Kasumi-1 (cell line): ENCODE data around the gene ZSCAN5C.
"Not testable (repeated sequence)": the region's sequence is repeated elsewhere in the genome, so short reads cannot be mapped to it uniquely, and the experiment has no call there.

Experiments
- DNase-seq, 2 experiments: peaks; one replicate each; lab custom pipeline; 2025; lab: John Stamatoyannopoulos, UW

Gene ZSCAN5C

DNA sequence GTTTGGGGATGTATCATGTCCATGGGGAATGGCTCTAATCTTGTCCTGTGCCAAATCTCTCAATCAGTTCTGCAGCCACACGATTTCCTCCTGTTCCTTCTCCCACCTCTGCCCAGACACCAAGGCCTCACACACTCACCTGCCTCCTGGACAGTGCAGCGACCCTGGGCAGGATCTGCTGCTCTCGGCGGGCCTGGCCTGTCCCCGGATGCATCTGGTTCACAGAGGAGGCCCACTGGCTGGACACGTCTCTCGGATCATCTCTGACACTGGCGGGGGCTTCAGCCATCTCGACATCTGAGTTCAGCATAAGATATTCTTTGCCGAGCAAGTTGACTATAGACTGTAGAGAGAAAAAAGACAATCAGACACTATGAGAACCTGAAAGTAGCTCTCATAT lies 10.4 kb upstream of the ZSCAN5C start:
- DNase-seq = no peak

DNA sequence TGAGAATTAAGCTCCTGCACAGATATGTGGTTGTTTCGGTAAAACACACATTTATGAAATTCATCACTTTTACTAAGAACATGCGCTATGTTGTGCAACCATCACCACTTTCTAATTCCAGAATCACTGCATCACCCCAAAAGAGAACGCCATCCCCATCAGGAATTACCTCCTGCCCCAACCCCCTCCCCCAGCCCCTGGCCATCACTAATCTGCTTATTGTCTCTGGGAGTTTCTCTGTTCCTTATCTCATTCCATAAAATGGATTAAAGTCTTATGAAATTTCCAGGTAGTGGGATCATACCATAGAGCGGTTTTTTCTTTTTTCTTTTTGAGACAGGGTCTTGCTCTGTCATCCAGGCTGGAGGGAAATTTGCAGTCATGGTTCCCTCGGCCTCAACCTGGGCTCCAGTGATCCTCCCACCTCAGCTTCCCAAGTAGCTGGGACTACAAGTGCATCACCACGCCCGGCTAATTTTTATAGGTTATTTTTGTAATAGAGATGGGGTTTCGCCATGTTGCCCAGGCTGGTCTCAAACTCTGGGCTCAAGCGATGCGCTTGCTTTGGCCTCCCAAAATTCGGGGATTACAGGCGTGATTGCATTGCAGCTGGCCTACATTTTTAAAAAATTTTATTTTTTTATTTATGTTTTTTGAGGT lies 8.0 kb upstream of the ZSCAN5C start:
- DNase-seq = no peak

DNA sequence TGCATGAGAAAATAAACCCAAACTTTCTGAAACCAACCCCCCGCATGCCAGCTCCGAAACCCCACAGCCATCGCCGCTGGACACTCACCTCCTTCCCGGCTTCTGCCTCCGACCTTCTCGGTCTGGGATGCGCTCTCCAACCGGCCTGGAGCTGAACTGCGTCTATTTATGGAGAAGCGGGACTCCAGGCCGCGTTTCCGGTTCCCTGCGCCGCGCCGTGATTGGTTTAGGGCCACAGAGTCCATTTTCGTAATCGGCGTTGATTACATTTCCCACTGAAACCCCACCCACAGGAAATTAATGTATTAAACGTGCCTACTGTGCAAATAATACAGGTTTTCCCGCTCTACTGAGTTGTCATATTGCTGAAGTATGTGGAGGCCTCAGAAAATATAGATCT lies 4.4 kb upstream of the ZSCAN5C start, which contains the start of gene ZSCAN5B:
TSS of gene ZSCAN5B (minus strand) at position 138 of the 400 bp plus-strand sequence. CDS start 4,731 bp downstream, outside the sequence.
- not testable (repeated sequence) for DNase-seq

DNA sequence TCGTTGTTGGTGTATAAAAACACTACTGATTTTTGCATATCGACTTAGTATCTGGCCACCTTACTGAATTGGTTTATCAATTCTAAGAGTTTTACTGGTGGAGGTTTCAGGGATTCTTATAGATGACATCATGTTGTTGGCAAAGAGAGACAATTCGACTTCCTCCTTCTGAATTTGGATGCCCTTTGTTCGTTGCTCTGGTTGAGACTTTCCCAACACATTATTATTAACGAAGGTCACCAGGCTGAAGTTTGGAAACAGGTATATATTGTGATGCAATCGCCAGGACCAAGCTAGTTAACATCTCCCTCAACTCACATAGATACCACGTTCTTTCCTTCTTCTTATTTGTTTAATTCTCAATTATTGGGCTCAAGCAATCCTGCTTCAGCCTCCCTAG lies 2.4 kb upstream of the ZSCAN5C start:
- DNase-seq = no peak

DNA sequence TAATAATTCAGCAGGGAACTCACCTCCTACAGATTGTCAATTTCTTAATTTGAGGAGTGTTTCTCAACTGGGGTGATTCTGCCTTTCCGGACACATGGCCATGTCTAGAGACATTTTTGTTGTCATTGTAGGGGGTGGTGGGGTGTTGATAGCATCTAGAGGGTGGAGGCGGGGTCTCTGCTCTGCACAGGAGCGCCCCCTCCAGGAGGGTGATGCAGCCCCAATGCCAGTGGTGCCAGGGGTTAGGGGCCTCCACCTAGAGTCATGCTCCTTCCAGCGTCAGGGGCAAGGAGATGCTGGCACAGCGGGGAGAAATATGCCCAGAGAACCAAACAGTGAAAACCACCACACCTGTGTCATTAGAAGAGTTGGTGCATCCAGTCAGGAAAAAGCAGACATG lies 5.5 kb downstream of the ZSCAN5C start:
- not testable (repeated sequence) for DNase-seq

DNA sequence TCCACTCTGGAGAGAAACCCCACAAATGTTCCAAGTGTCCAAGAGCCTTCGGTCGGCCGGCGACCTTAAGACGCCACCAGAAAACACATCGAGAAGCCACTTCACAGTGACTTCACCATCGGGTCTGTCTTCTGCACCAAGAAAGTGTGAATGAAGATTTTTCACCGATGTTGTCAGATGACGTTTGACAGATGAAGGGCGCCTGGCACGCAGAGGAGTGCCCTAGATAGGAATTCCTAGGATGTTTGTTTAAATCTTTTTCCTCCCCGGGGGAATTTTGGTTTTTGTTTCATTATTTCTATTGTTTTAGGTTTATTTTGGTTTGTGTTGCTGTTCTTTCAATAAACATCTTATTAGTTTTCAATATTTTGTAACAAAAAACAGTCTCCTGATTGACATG lies 7.0 kb downstream of the ZSCAN5C start:
- DNase-seq = no peak

DNA sequence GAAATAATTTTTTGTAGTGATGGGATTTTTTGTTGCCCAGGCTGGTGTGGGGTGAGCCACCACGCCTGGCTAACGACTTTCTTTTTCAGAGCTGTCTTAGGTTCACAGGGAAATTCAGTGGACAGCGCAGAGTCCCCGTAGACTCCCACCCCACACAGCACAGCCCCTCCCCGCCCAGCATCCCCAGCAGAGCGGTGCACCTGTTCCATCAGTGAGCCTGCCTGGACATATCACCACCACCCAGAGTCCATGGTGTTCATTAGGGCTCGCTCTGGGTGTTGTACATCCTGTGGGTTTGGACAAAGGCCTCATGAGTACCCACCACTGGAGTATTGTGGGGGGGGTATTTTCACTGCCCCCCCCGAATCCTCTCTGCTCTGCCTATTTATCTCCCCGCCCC lies 8.0 kb downstream of the ZSCAN5C start:
- DNase-seq = not testable (repeated sequence)

DNA sequence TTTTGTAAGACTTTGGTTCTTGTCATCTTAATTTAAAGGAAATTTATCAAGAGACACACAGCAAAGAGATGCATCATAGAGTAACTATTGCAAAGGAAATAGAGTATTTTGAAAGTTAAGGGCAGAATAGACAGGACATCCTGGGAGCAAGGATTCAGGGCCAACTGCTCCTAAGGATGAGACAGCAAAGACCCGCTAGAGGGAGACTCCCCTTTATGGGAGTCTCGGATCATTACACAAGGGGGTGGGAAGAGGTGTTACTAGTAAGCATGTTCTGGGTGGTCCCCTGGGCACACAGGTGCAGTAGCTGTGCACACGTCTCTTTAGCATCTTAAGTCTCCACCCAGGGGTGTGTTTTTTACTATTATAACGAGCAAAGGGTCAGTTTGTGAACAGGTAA lies 9.6 kb downstream of the ZSCAN5C start:
- DNase-seq = no peak

DNA sequence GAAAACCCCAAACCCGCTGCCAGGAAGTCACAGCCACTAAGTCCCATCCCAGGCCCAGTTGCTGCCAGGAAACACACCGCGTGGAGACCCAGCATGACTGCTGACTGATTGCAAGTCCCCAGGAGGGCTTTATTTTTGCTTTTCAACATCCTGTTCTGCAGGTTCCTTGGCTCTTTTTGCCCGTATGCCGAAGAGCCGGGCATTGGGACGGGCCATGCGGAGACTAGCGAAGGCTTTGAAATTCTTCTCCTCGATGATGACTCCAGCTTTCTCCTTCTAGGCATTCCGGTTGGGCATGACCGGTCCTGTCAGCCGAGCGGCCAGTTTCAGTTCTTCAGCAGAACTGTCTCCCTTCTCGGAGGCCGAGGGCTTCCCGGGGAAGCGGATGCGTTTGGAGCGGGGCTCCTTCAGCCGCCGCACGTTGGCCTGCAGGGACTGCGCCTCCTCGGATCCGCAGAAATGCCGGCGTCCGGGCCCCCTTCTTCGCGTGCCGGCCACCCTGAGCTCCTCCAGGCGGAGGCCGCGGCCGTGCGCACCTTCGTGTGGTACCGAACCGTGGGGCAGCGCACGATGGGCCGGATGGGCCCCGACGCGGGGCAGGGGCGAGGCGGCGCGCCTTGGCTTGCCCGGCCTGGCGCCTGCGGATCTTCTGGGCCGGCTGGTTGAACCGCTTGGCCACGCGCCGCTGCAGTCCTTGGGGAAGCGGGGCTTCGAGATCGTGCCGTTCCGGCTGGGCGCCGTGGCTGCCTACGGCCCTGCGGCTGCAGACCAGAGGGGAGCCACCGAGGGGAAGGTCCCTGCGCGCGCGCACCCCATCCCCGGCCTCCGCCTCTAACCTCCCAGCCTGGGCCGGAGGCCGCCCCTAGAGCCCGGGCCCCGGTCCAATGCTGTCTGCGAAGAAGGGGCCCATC lies 15.2 kb downstream of the ZSCAN5C start:
- DNase-seq = no peak

DNA sequence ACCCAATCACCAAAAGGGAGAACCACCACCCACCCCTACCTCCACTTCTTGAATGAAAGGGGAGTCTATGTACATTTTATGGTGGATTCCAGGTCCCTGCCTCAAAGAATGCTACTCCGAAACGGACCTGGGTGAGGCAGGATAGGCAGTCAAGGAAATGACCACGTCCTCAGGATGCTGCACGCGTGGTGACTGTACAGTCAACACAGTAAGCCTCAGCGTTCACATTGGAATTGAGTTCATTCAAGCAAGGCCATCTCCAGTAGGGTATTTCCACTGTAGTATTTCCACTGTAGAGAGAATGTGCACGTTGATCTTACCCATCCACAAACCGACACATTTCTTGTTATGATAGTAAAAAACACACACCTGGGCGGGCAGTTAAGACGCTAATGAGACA lies 16.9 kb downstream of the ZSCAN5C start:
- no peak for DNase-seq

DNA sequence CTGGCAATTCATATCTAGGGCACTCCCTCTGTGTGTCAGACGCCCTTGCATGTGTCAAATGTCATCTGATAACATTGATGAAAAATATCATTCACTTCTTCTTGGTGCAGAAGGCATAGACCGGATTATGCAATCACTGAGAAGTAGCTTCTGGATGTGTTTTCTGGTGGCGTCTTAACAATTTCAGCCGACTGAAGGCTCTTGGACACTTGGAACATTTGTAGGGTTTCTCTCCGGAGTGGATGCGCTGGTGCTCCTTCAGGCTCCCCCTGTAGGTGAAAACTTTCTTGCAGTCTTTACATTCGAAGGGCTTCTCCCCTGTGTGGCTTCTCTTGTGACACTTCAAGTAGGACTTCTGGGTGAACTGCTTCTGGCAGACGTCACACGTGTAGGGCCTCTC lies 19.4 kb downstream of the ZSCAN5C start:
- DNase-seq = not testable (repeated sequence)

DNA sequence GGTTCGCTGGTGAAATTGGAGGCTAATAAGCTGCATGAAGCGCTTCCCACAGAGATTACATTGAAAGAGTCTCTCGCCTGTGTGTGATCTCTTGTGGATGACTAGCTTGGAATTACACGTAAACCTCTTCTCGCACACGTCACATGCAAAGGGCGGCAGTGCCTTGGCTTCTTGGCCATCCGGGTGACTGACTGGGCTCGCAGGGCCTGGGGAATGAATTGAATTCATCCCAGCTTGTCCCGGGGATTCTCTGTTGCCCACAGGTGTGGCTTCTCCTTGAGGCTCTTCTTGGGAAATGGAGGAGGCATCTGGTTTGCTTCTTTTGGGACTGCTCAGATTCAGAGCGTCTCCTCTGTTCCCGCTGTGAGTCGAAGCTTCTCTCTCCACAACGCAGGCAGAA lies 19.8 kb downstream of the ZSCAN5C start:
- DNase-seq = no peak

DNA sequence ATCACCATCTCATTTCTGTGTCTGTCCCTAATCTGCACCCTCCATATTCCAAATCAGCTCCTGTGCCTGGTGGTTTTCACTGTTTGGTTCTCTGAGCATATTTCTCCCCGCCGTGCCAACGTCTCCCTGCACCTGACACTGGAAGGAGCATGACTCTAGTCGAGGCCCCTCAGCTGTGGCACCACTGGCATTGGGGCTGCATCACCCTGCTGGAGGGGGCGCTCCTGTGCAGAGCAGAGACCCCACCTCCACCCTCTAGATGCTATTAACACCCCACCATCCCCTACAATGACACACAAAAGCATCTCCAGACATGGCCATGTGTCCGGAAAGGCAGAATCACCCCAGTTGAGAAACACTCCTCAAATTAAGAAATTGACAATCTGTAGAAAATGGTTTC lies 20.8 kb downstream of the ZSCAN5C start:
- DNase-seq = no peak

DNA sequence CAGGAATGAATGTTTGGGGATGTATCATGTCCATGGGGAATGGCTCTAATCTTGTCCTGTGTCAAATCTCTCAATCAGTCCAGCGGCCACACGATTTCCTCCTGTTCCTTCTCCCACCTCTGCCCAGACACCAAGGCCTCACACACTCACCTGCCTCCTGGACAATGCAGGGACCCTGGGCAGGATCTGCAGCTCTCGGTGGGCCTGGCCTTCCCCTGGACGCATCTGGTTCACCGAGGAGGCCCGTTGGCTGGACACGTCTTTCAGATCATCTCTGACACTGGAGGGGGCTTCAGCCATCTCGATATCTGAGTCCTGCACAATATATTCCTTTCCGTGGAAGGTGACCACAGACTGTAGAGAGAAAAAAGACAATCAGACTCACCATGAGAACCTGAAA lies 21.4 kb downstream of the ZSCAN5C start:
- DNase-seq = no peak

DNA sequence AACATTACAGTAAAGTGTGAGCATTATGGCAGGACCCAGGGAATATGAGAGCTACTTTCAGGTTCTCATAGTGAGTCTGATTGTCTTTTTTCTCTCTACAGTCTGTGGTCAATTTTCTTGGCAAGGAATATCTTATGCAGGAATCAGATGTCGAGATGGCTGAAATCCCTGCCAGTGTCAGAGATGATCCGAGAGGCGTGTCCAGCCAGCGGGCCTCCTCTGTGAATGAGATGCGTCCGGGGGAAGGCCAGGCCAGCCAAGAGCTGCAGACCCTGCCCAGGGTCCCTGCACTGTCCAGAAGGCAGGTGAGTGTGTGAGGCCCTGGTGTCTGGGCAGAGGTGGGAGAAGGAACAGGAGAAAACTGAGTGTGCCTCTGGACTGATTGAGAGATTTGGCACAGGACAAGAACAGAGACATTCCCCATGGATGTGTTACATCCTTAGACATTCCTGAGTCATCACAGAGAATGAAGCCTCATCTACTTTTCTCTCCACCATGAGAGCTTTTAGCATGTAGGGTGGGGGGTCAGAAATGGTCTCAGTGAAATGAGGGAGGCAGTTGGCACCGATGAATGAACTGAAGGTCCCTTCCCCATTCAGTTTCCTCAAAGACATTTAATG lies 43.2 kb downstream of the ZSCAN5C start:
- DNase-seq = no peak

DNA sequence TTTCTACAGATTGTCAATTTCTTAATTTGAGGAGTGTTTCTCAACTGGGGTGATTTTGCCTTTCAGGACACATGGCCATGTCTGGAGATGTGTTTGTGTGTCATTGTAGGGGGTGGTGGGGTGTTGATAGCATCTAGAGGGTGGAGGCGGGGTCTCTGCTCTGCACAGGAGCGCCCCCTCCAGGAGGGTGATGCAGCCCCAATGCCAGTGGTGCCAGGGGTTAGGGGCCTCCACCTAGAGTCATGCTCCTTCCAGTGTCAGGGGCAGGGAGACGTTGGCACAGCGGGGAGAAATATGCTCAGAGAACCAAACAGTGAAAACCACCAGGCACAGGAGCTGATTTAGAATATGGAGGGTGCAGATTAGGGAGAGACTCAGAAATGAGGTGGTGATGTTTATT lies 43.7 kb downstream of the ZSCAN5C start:
- not testable (repeated sequence) for DNase-seq

DNA sequence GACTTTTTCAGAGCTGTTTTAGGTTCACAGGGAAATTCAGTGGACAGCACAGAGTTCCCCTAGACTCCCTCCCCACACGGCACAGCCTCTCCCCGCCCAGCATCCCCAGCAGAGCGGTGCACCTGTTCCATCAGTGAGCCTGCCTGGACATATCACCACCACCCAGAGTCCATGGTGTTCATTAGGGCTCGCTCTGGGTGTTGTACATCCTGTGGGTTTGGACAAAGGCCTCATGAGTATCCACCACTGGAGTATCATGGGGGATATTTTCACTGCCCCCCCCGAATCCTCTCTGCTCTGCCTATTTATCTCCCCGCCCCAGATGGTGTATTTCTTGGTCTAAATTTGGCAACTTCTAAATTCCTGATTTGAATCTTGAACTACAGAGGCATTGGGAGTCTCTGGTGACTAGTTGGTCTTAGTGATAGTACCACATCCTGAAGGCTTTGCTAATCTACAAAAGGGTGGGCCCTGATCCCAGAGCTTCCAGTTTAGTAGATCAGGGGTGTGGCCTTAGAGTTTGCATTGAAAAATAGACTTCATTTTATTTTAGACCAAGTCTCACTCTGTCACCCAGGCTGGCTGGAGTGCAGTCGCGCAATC lies 46.8 kb downstream of the ZSCAN5C start:
- DNase-seq = not testable (repeated sequence)

DNA sequence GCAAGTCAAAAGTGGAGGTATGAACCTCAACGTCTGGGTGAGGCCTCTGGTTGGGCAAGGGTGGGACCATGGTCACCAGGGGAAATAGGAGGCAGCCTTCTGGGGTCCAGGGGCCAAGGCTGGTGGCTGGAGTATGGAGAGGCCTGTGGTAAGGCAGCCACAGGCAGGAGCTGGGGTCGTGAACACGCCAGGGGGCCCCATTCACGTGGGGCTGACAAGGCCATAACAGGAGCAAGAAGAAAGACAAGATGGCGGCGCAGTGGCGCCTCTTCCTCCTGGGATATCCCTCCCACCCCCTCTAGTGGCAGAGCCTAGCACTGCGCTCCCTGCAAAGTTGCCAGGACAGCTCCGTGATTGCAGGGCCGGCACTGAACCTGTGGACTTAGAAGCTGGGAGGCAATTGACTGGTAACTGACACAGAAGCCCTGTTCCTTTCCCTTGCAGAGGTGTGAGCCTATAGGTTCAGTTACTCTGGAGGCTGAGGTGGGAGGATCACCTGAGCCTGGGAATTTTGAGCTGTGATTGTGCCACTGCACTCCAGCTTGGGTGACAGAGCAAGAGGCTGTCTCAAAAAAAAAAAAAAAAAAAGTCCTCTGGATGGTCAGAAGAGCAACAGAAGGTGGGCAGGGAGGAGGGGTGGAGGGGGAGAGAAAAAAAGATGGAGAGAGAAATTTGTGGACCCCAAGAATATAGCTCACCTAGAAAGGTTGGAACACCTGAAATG lies 50.8 kb downstream of the ZSCAN5C start:
- DNase-seq = peak; percentile 46 to 49

DNA sequence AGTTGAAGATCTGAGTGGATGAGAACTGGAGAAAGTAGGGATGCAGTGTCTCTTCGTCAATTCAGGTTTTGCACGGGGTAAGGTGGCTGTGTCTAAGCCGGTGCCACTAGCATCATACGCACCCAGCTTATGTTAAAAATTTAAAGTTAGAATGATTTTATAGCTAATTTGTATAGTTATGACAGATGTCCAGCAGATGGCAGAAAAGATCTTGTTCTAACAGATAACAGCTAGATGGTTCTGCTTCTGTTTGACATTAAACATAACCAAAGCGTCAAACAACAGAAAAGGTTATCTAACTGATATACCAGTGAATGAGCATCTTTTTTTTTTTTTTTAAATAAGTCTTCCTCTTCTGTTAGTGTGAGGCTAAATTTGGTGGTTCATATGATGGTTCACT lies 51.7 kb downstream of the ZSCAN5C start:
- peak; percentile 71 to 90 for DNase-seq

DNA sequence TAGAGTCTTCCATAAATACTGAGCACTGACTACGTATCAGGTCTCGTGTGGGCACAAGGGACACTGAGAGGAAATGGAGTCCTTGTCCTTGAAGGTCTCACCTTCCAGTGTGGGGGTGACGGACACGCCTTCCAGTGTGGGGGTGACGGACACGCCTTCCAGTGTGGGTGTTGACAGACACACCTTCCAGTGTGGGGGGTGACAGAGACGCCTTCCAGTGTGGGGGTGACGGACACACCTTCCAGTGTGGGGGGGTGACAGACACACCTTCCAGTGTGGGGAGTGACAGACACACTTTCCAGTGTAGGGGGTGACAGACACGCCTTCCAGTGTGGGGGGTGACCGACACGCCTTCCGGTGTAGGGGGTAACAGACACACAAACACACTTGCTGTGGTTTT lies 56.2 kb downstream of the ZSCAN5C start:
- no peak for DNase-seq
